Activated CD4-positive, alpha-beta memory T cell treated with anti-CD3 and anti-CD28 coated beads for 36 hours (primary cell): Measurements from ENCODE around the gene ENPP4. TPM values are rescaled to one million over a fixed set of nuclear protein-coding genes. Genes with fewer than 3 reads are reported as not detected.
"Not testable (repeated sequence)": the region's sequence is repeated elsewhere in the genome, so short reads cannot be mapped to it uniquely, and the experiment has no call there.

ENCODE experiments used
- CTCF ChIA-PET: fragments of 350-600 bp; sonication (Branson Sonifier 250); formaldehyde crosslinking; loops from one replicate; lab custom pipeline; 2021; ENCODE audit warnings: antibody characterized with exemption, inconsistent platforms; lab: Charles Lee
- POLR2A ChIA-PET: fragments of 350-600 bp; sonication (Branson Sonifier 250); formaldehyde crosslinking; loops from one replicate; lab custom pipeline; 2021; ENCODE audit warnings: antibody characterized with exemption; lab: Charles Lee
- DNase-seq: peaks from one replicate; pipeline ENCODE4 v3.0.0-alpha.2; 2020
- H3K27ac Mint-ChIP-seq: one replicate; pipeline ENCODE4 v1.8.0; 2021; ENCODE audit warnings: mixed read lengths
- H3K27me3 Mint-ChIP-seq: one replicate; pipeline ENCODE4 v1.8.0; 2021; ENCODE audit warnings: mixed read lengths
- H3K36me3 Mint-ChIP-seq: one replicate; pipeline ENCODE4 v1.8.0; 2021; ENCODE audit warnings: mixed read lengths
- H3K4me1 Mint-ChIP-seq: one replicate; pipeline ENCODE4 v1.8.0; 2021; ENCODE audit warnings: low read depth, mixed read lengths
- H3K4me3 Mint-ChIP-seq: one replicate; pipeline ENCODE4 v1.8.0; 2021; ENCODE audit warnings: mild to moderate bottlenecking, mixed read lengths
- H3K9me3 Mint-ChIP-seq: one replicate; pipeline ENCODE4 v1.8.0; 2021; ENCODE audit warnings: mixed read lengths
- intact Hi-C: fragments of 100-400 bp; cut with micrococcal nuclease; formaldehyde crosslinking; loops from one replicate; pipeline ENCODE4 v1.15.1; 2023
- total RNA-seq, 2 experiments: library from RNA; stranded (reverse); gene quantifications; one replicate each; pipeline ENCODE4 v1.2.3, GENCODE V29; 2021

Gene ENPP4
- total RNA-seq, result 1 to 10 TPM; 8.5 to 8.8 TPM

- DNase-seq, result peak; percentile 94
- POLR2A ChIA-PET, result interaction anchor here (0.7 to 1.6 kb wide), 3 partner anchors 40 to 206 kb away, joined by 3 to 4 read pairs (median 3); no protein-coding TSS in a partner anchor
- H3K4me1 Mint-ChIP-seq, result peaks cover 30% of the 10 kb centered on the region
- H3K27ac Mint-ChIP-seq, result peak within 1 kb of the TSS; percentile 57
- H3K36me3 Mint-ChIP-seq, result no peaks in the 10 kb centered on the region
- no peaks in the 10 kb centered on the region for H3K9me3 Mint-ChIP-seq
- CTCF ChIA-PET, result interaction anchor here (0.8 to 3.1 kb wide), 6 partner anchors 8 to 280 kb away, joined by 3 to 17 read pairs (median 4); no protein-coding TSS in a partner anchor
- intact Hi-C loops, result loop anchor here (1.0 to 10.0 kb wide), 4 partner anchors 41 to 522 kb away; partner anchors contain the start of genes CYP39A1, ENPP5 and SLC25A27
- H3K27me3 Mint-ChIP-seq, result no peaks in the 10 kb centered on the region
- H3K4me3 Mint-ChIP-seq, result peak within 1 kb of the TSS; percentile 86
Observed at GRCh38 chr6:46129629-46130511, at the start of gene ENPP4. ENPP4 (plus strand) TSS chr6:46129989; CDS start chr6:46139584, 9,595 bp downstream.

DNA sequence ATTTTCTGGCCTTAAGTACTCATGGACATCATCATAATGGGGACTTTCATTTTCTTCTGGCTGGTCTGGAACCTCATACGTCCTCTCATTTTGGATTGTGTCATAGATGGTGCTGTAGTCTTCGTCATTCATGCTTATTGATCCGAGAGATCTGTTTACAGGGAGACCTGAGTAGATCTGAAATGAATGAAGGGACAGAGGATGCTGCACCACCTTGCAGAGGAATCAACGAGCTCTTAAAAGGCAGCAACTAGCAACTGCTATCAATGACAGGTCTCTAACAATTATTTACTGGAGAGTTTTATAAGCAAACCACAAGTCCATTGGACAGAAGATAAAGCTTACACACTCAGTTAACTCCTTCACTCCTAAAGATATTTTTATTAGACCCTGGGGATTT, 49.7 kb upstream of the ENPP4 start:
- Mint-ChIP-seq H3K4me3 (no peak overlapping the region), H3K27me3 (no peaks in the 10 kb centered on the region), H3K9me3 (no peaks in the 10 kb centered on the region), H3K4me1 (peaks cover 12% of the 10 kb centered on the region), H3K27ac (no peak overlapping the region), H3K36me3 (no peaks in the 10 kb centered on the region)
- DNase-seq, result no peak
- ChIA-PET POLR2A (no interaction called here), CTCF (interaction anchor here (3.7 kb wide), 1 partner anchor 10 kb away, joined by 17 read pairs; no protein-coding TSS in a partner anchor)
- intact Hi-C loops, result no loop called here

DNA sequence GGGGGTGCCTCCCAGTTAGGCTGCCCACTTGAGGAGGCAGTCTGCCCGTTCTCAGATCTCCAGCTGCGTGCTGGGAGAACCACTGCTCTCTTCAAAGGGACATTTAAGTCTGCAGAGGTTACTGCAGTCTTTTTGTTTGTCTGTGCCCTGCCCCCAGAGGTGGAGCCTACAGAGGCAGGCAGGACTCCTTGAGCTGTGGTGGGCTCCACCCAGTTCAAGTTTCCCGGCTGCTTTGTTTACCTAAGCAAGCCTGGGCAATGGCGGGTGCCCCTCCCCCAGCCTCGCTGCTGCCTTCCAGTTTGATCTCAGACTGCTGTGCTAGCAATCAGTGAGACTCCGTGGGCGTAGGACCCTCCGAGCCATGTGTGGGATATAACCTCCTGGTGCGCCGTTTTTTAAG, 44.1 kb upstream of the ENPP4 start:
- intact Hi-C loops, H3K9me3 Mint-ChIP-seq, H3K36me3 Mint-ChIP-seq, DNase-seq, POLR2A ChIA-PET, H3K4me1 Mint-ChIP-seq, H3K27ac Mint-ChIP-seq, H3K4me3 Mint-ChIP-seq: not testable (repeated sequence)
- CTCF ChIA-PET, result interaction anchor here (2.2 kb wide), 1 partner anchor 325 kb away, joined by 9 read pairs; no protein-coding TSS in a partner anchor
- H3K27me3 Mint-ChIP-seq, result peaks cover 24% of the 10 kb centered on the region

DNA sequence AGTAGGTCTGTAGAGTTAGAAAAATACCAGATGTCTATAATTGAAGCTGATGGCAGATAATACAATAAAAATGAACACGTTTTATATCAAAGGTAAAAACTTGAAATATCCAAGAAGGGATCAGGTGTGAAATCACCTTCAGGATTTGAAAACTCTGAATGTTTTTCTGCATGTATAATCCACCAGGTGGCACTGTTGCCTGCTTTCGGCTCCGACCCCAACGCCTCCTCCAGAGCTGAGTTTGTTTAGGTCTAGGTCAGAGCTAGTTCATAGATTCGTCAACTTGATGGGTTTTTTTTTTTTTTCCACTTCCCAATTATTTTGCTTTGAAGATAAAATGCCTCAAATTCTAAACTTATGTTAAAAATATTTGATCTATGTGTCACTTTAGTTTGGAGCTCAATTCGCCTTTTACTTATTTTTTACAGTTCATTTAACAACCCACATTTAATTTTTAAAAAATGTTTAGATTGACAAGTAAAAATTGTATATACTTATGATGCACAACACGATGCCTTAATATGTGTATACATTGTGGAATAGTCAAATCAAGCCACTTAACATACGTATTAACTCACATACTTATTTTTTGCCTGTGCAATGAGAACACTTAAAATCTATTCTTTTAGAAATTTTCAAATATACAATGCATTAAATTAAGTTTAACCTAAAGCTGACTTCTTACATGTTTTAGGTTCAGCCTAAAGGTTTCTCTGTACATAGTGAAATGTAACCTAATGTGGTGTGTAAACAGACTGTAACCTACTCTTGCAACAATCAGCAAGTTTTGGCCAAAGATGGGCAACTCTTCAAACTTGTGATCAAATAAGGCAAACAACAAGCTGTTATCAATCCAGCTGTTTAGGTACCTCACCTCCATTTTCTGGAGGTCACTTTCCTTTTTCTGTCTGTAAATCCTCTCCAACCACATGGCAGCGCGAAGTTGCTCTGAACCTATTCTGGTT, 39.4 kb upstream of the ENPP4 start:
- peaks cover 6% of the 10 kb centered on the region for H3K36me3 Mint-ChIP-seq
- intact Hi-C loops, result loop anchor here (1.0 to 5.0 kb wide), 5 partner anchors 48 to 536 kb away; no protein-coding TSS in a partner anchor
- peaks cover 16% of the 10 kb centered on the region for H3K9me3 Mint-ChIP-seq
- ChIA-PET CTCF (interaction anchor here (0.6 to 2.4 kb wide), 52 partner anchors 10 to 1615 kb away, joined by 3 to 60 read pairs (median 5); partner anchors contain the start of gene ENPP4), POLR2A (no interaction called here)
- no peak overlapping the region for H3K4me3 Mint-ChIP-seq
- peaks cover 30% of the 10 kb centered on the region for H3K27me3 Mint-ChIP-seq
- peak; percentile 73 for DNase-seq
- no peak overlapping the region for H3K27ac Mint-ChIP-seq
- no peaks in the 10 kb centered on the region for H3K4me1 Mint-ChIP-seq

GRCh38 chr6:46091080-46091478, 38.7 kb upstream of the ENPP4 start:
- no peak overlapping the region for H3K4me3 Mint-ChIP-seq
- H3K27ac Mint-ChIP-seq, result no peak overlapping the region
- intact Hi-C loops, result loop anchor here (5.0 kb wide), 1 partner anchor 159 kb away; no protein-coding TSS in a partner anchor
- H3K27me3 Mint-ChIP-seq, result peaks cover 29% of the 10 kb centered on the region
- peaks cover 9% of the 10 kb centered on the region for H3K36me3 Mint-ChIP-seq
- CTCF ChIA-PET, result interaction anchor here (0.9 to 2.4 kb wide), 24 partner anchors 11 to 1616 kb away, joined by 3 to 60 read pairs (median 6); no protein-coding TSS in a partner anchor
- no peaks in the 10 kb centered on the region for H3K4me1 Mint-ChIP-seq
- POLR2A ChIA-PET, result no interaction called here
- DNase-seq, result no peak
- H3K9me3 Mint-ChIP-seq, result peaks cover 23% of the 10 kb centered on the region

- CTCF ChIA-PET, result no interaction called here
- Mint-ChIP-seq H3K27me3 (peaks cover 6% of the 10 kb centered on the region), H3K4me3 (no peak overlapping the region), H3K27ac (no peak overlapping the region), H3K4me1 (no peaks in the 10 kb centered on the region), H3K9me3 (peaks cover 23% of the 10 kb centered on the region), H3K36me3 (peaks cover 10% of the 10 kb centered on the region)
- no peak for DNase-seq
- intact Hi-C loops, result no loop called here
- POLR2A ChIA-PET, result no interaction called here
Observed at GRCh38 chr6:46095251-46095650, 34.5 kb upstream of the ENPP4 start.

- intact Hi-C loops, result no loop called here
- POLR2A ChIA-PET, result no interaction called here
- peaks cover 11% of the 10 kb centered on the region for H3K36me3 Mint-ChIP-seq
- H3K4me3 Mint-ChIP-seq, result no peak overlapping the region
- CTCF ChIA-PET, result interaction anchor here (1.7 kb wide), 1 partner anchor 313 kb away, joined by 3 read pairs; no protein-coding TSS in a partner anchor
- no peaks in the 10 kb centered on the region for H3K27me3 Mint-ChIP-seq
- H3K9me3 Mint-ChIP-seq, result peaks cover 23% of the 10 kb centered on the region
- H3K27ac Mint-ChIP-seq, result no peak overlapping the region
- DNase-seq, result no peak
- peaks cover 4% of the 10 kb centered on the region for H3K4me1 Mint-ChIP-seq
Observed at GRCh38 chr6:46097366-46097765, 32.4 kb upstream of the ENPP4 start.

DNA sequence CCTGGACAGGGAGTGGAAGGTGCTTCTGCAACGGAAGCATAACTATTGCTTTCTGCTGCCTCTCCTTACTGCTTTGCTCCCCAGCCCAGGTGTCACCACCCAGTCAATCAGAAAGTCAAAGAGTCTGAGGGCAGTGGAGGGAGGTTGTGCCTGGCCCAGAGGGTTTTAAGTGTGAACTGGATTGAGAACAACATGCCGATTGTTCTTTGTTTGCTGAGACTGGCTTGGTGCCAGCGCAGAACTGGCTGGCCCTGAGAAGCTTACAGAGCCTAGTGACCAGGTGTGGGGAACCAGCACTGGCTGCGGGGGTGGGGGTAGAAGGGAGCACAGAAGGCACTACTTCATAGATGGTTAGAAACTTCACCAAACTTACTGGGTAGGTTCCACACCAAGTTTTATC, 31.1 kb upstream of the ENPP4 start:
- Mint-ChIP-seq H3K4me1 (peaks cover 10% of the 10 kb centered on the region), H3K27ac (no peak overlapping the region), H3K4me3 (no peak overlapping the region), H3K9me3 (peaks cover 23% of the 10 kb centered on the region), H3K36me3 (peaks cover 10% of the 10 kb centered on the region), H3K27me3 (no peaks in the 10 kb centered on the region)
- DNase-seq, result no peak
- intact Hi-C loops, result no loop called here
- POLR2A ChIA-PET, result no interaction called here
- CTCF ChIA-PET, result no interaction called here

DNA sequence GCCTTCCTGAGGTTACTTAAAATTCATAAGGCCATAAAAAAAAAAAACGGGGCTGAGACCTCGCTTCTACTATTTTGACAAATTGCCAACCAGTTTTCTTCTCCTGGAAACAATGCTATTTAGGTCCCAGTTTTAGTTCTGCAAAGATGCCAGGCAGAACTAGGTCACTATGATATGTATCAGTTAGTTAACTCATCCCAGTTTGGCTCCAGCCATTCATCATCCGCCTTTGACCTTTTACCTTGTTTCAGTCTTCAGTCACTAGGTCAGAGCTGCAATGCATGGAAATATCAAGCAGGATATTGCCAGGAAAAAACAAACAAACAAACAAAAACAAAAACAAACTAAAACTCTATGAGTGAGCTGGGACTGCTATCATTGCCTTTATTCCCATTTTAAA, 29.8 kb upstream of the ENPP4 start:
- ChIA-PET POLR2A (no interaction called here), CTCF (no interaction called here)
- Mint-ChIP-seq H3K36me3 (peaks cover 8% of the 10 kb centered on the region), H3K9me3 (peaks cover 12% of the 10 kb centered on the region), H3K4me1 (peaks cover 18% of the 10 kb centered on the region), H3K27ac (no peak overlapping the region), H3K27me3 (no peaks in the 10 kb centered on the region), H3K4me3 (no peak overlapping the region)
- DNase-seq, result no peak
- intact Hi-C loops, result no loop called here

GRCh38 chr6:46102123-46102522, 27.7 kb upstream of the ENPP4 start:
- CTCF ChIA-PET, result interaction anchor here (1.0 to 1.5 kb wide), 2 partner anchors 12 to 69 kb away, joined by 3 to 7 read pairs; partner anchors contain the start of gene ENPP5
- POLR2A ChIA-PET, result no interaction called here
- no peak for DNase-seq

GRCh38 chr6:46103441-46104115, 26.2 kb upstream of the ENPP4 start:
- Mint-ChIP-seq H3K27me3 (no peaks in the 10 kb centered on the region), H3K36me3 (peaks cover 8% of the 10 kb centered on the region), H3K4me3 (no peak overlapping the region), H3K4me1 (peaks cover 22% of the 10 kb centered on the region), H3K27ac (no peak overlapping the region), H3K9me3 (peaks cover 9% of the 10 kb centered on the region)
- no peak for DNase-seq
- ChIA-PET CTCF (interaction anchor here (0.6 to 1.5 kb wide), 3 partner anchors 13 to 772 kb away, joined by 3 to 7 read pairs (median 4); no protein-coding TSS in a partner anchor), POLR2A (no interaction called here)
- intact Hi-C loops, result no loop called here

More at GRCh38 chr6:46102123-46102522, 27.7 kb upstream of the ENPP4 start:
- Mint-ChIP-seq H3K27ac (no peak overlapping the region), H3K9me3 (peaks cover 5% of the 10 kb centered on the region), H3K36me3 (peaks cover 6% of the 10 kb centered on the region), H3K4me3 (no peak overlapping the region), H3K4me1 (peaks cover 22% of the 10 kb centered on the region), H3K27me3 (no peaks in the 10 kb centered on the region)
- intact Hi-C loops, result no loop called here
